GM12864 (cell line): Measurements from ENCODE around the gene C1orf116.
"Not testable (repeated sequence)": the region's sequence is repeated elsewhere in the genome, so short reads cannot be mapped to it uniquely, and the experiment has no call there.

ENCODE experiments used
- DNase-seq: peaks from one replicate; pipeline ENCODE4 v3.0.0-alpha.2; 2011; ENCODE audit warnings: low read depth
- H3K4me3 ChIP-seq: 2 replicates; pipeline ENCODE4 v1.5.1; 2011; ENCODE audit warnings: mild to moderate bottlenecking, low read depth, low read length, control low read depth
- CTCF ChIP-seq: IDR thresholded peaks from 2 replicates; pipeline ENCODE4 v1.5.1; 2011; ENCODE audit warnings: low read depth, mild to moderate bottlenecking, moderate library complexity, low read length, control low read depth, inconsistent platforms; ENCODE audit errors: missing control alignments

Gene C1orf116

GRCh38 chr1:207049054-207049453, 16.5 kb upstream of the C1orf116 start:
- DNase-seq: no peak
- H3K4me3 ChIP-seq: no peak overlapping the region; the same call in 1 of the 2 replicates
- no peak for TF ChIP-seq CTCF

- TF ChIP-seq CTCF: no peak
- no peak for DNase-seq
- H3K4me3 ChIP-seq: no peak overlapping the region
Observed at GRCh38 chr1:207048041-207048440, 15.5 kb upstream of the C1orf116 start.

GRCh38 chr1:207047505-207047904, 14.9 kb upstream of the C1orf116 start:
- DNase-seq: no peak
- no peak overlapping the region for H3K4me3 ChIP-seq
- no peak for TF ChIP-seq CTCF

GRCh38 chr1:207045453-207045852, 12.9 kb upstream of the C1orf116 start:
- no peak for DNase-seq
- no peak overlapping the region for H3K4me3 ChIP-seq
- no peak for TF ChIP-seq CTCF

- H3K4me3 ChIP-seq, DNase-seq: not testable (repeated sequence)
Observed at GRCh38 chr1:207041397-207041796, 8.8 kb upstream of the C1orf116 start.

- no peak overlapping the region for H3K4me3 ChIP-seq
- DNase-seq: no peak
- no peak for TF ChIP-seq CTCF
Observed at GRCh38 chr1:207040181-207040533, 7.6 kb upstream of the C1orf116 start.

GRCh38 chr1:207039380-207040180, 7.0 kb upstream of the C1orf116 start:
- DNase-seq: no peak
- no peak for TF ChIP-seq CTCF
- H3K4me3 ChIP-seq: no peak overlapping the region
